HepG2 (cell line): ENCODE results near the gene CLEC3A. TPM values are rescaled to one million over a fixed set of nuclear protein-coding genes. Genes with fewer than 3 reads are reported as not detected.

ENCODE experiments used
- ASH2L ChIP-seq: fragments of 300-600, 200-600 bp; sonication (generic); IDR thresholded peaks from 2 replicates; pipeline ENCODE4 v1.7.0; 2017; ENCODE audit warnings: low read depth, mild to moderate bottlenecking, moderate library complexity, mixed read lengths, low read length; ENCODE audit not compliant: insufficient read length
- KDM1A ChIP-seq: IDR thresholded peaks from 2 replicates; pipeline ENCODE4 v1.6.1; 2016; ENCODE audit warnings: missing compliant biosample characterization
- MED1 ChIP-seq: sonication (generic); formaldehyde crosslinking; IDR thresholded peaks from 2 replicates; pipeline ENCODE4 v1.4.0; 2020; ENCODE audit warnings: missing genetic modification reagents
- RFX3 ChIP-seq: IDR thresholded peaks from 2 replicates; pipeline ENCODE4 v1.6.1; 2016; ENCODE audit warnings: missing biosample characterization, missing genetic modification reagents
- SCMH1 ChIP-seq: sonication (generic); formaldehyde crosslinking; IDR thresholded peaks from 2 replicates; pipeline ENCODE4 v1.9.0; 2021; ENCODE audit warnings: missing genetic modification reagents, mild to moderate bottlenecking, borderline replicate concordance
- SKI ChIP-seq: fragments of 450-650 bp; IDR thresholded peaks from one replicate; pipeline ENCODE4 v1.6.1; 2018; ENCODE audit warnings: mild to moderate bottlenecking; ENCODE audit not compliant: partially characterized antibody
- SMAD1 ChIP-seq: sonication (generic); formaldehyde crosslinking; IDR thresholded peaks from 2 replicates; pipeline ENCODE4 v1.4.0; 2020; ENCODE audit warnings: missing genetic modification reagents, low read depth, mild to moderate bottlenecking, borderline replicate concordance
- SRSF4 ChIP-seq: fragments of 200-400 bp; formaldehyde crosslinking; IDR thresholded peaks from one replicate; pipeline ENCODE4 v1.6.1; 2018; ENCODE audit warnings: mild to moderate bottlenecking, low read depth, low read length, moderate library complexity; ENCODE audit not compliant: poor library complexity, severe bottlenecking
- TAF15 ChIP-seq: fragments of 200-400 bp; formaldehyde crosslinking; IDR thresholded peaks from one replicate; pipeline ENCODE4 v1.6.1; 2018; ENCODE audit warnings: mild to moderate bottlenecking, low read depth, low read length; ENCODE audit not compliant: poor library complexity, severe bottlenecking
- TBL1XR1 ChIP-seq: fragments of 150-350 bp; IDR thresholded peaks from 2 replicates; pipeline ENCODE4 v1.6.1; 2014; ENCODE audit warnings: borderline replicate concordance, low read length; ENCODE audit not compliant: partially characterized antibody
- YY1 ChIP-seq: IDR thresholded peaks from 2 replicates; pipeline ENCODE4 v1.6.1; 2011; ENCODE audit warnings: low read length, low read depth, moderate library complexity, mild to moderate bottlenecking; ENCODE audit not compliant: insufficient read depth, insufficient replicate concordance
- ZFP36L1 ChIP-seq: sonication (generic); formaldehyde crosslinking; IDR thresholded peaks from 2 replicates; pipeline ENCODE4 v1.8.0; 2022; ENCODE audit warnings: mild to moderate bottlenecking, missing genetic modification reagents, moderate library complexity
- ZMYM3 ChIP-seq: sonication (generic); formaldehyde crosslinking; IDR thresholded peaks from 2 replicates; pipeline ENCODE4 v1.5.1; 2020; ENCODE audit warnings: mild to moderate bottlenecking, missing genetic modification reagents
- ZNF333 ChIP-seq: sonication (generic); formaldehyde crosslinking; IDR thresholded peaks from 2 replicates; pipeline ENCODE4 v1.4.0; 2020; ENCODE audit warnings: mild to moderate bottlenecking, missing genetic modification reagents, borderline replicate concordance
- ZNF34 ChIP-seq: sonication (generic); formaldehyde crosslinking; IDR thresholded peaks from 2 replicates; pipeline ENCODE4 v1.4.0; 2020; ENCODE audit warnings: mild to moderate bottlenecking, missing genetic modification reagents, borderline replicate concordance
- ZNF674 ChIP-seq: sonication (generic); formaldehyde crosslinking; IDR thresholded peaks from 2 replicates; pipeline ENCODE4 v1.5.0; 2020; ENCODE audit warnings: low read depth, mild to moderate bottlenecking, missing genetic modification reagents
- ZNF749 ChIP-seq: sonication (generic); formaldehyde crosslinking; IDR thresholded peaks from 2 replicates; pipeline ENCODE4 v1.8.0; 2022; ENCODE audit warnings: mild to moderate bottlenecking, missing genetic modification reagents, moderate library complexity, borderline replicate concordance
- polyA plus RNA-seq, 8 experiments: library from polyadenylated mRNA; depleted of rRNA in 3 of 8; stranded (reverse) in 7 of 8; unstranded in 1 of 8; fragments of >200 nt; fragmentation: Illumina TruSeq in 4 of 8; extraction: Trizol in 4 of 8; gene quantifications; 2 replicates each; pipeline versions ENCODE4 v1.2.1 to v1.2.3, GENCODE V29; 2011 to 2016; ENCODE audit warnings: low read depth in 4 of 8, missing spikeins in 1 of 8, mixed read lengths in 1 of 8; ENCODE audit not compliant: insufficient read depth in 1 of 8
- total RNA-seq, 5 experiments: library from RNA; depleted of rRNA; stranded (reverse); fragments of >200 nt; fragmentation: Illumina TruSeq; extraction: Trizol; gene quantifications; 2 replicates each; pipeline ENCODE4 v1.2.3, GENCODE V29; 2016; ENCODE audit warnings: low read depth in 1 of 5
- TF ChIP-seq, protein P1 (sequence below): sonication (generic); formaldehyde crosslinking; IDR thresholded peaks from 2 replicates; pipeline ENCODE4 v1.4.0; 2020; ENCODE audit warnings: low read depth, mild to moderate bottlenecking, missing genetic modification reagents
- TF ChIP-seq, protein P2 (sequence below): sonication (generic); formaldehyde crosslinking; IDR thresholded peaks from 2 replicates; pipeline ENCODE4 v1.4.0; 2020; ENCODE audit warnings: missing genetic modification reagents
- TF ChIP-seq, protein P3 (sequence below): sonication (generic); formaldehyde crosslinking; IDR thresholded peaks from 2 replicates; pipeline ENCODE4 v1.4.0; 2020; ENCODE audit warnings: mild to moderate bottlenecking, low read depth, missing genetic modification reagents
- TF ChIP-seq, protein P4 (sequence below): sonication (generic); formaldehyde crosslinking; conservative IDR thresholded peaks from 2 replicates; pipeline ENCODE4 v1.8.0; 2022; ENCODE audit warnings: mild to moderate bottlenecking, moderate library complexity, missing genetic modification reagents

The CLEC3A gene
- total and polyA plus RNA-seq, 2 of the 13 experiments (the other 11 are each of a cell fraction or from before 2014, with no cell fraction given) = not detected

DNA sequence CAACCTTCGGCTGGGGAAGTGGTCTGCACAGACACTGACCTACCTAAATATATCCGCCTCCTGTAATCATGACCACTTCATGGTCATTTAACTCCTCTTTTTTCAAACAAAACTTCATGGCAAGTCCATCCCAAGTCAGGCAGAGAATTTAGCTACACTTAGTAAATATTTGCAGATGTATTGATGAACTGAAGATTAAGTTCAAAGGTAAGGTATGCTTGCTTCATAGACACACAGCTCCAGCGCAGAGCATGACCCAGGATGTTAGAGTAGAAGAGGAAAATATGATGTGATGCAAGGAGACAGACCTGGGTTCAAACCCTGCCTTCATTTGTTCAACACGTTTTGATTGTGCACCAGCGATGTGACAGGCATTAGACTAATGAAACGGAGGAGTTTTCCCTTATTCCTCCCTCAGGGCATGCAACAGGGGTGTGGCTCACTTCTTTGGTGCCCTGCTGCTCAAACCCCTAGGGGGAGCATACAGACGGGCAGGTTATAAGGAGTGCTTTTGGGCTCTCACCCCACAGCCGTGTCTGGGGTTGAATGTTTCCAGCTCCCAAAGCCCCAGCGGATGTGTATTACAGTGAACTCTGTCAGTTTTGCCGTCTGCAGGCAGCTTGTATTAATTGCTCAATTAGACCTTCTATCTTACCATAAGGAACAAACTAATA is 23.9 kb upstream of the CLEC3A start (continued):
- TF ChIP-seq ZNF34 (CRISPR knock-in tag) (no peak), MED1 (CRISPR knock-in tag) (no peak), ZNF333 (CRISPR knock-in tag) (no peak), YY1 (no peak), TBL1XR1 (peak; percentile 41), ZFP36L1 (CRISPR knock-in tag) (no peak), RFX3 (CRISPR knock-in tag) (no peak), SCMH1 (CRISPR knock-in tag) (no peak), KDM1A (CRISPR knock-in tag) (0 out of 2 replicates have a peak, but pooled peaks have one; percentile 11), SKI (peak; percentile 30), ZNF749 (CRISPR knock-in tag) (no peak), ZNF674 (no peak), SMAD1 (no peak), TAF15 (no peak), ASH2L (no peak), SRSF4 (no peak), ZMYM3 (CRISPR knock-in tag) (no peak)
- TF ChIP-seq, protein P1, sequence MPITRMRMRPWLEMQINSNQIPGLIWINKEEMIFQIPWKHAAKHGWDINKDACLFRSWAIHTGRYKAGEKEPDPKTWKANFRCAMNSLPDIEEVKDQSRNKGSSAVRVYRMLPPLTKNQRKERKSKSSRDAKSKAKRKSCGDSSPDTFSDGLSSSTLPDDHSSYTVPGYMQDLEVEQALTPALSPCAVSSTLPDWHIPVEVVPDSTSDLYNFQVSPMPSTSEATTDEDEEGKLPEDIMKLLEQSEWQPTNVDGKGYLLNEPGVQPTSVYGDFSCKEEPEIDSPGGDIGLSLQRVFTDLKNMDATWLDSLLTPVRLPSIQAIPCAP (CRISPR knock-in tag) = no peak
- TF ChIP-seq, protein P2, sequence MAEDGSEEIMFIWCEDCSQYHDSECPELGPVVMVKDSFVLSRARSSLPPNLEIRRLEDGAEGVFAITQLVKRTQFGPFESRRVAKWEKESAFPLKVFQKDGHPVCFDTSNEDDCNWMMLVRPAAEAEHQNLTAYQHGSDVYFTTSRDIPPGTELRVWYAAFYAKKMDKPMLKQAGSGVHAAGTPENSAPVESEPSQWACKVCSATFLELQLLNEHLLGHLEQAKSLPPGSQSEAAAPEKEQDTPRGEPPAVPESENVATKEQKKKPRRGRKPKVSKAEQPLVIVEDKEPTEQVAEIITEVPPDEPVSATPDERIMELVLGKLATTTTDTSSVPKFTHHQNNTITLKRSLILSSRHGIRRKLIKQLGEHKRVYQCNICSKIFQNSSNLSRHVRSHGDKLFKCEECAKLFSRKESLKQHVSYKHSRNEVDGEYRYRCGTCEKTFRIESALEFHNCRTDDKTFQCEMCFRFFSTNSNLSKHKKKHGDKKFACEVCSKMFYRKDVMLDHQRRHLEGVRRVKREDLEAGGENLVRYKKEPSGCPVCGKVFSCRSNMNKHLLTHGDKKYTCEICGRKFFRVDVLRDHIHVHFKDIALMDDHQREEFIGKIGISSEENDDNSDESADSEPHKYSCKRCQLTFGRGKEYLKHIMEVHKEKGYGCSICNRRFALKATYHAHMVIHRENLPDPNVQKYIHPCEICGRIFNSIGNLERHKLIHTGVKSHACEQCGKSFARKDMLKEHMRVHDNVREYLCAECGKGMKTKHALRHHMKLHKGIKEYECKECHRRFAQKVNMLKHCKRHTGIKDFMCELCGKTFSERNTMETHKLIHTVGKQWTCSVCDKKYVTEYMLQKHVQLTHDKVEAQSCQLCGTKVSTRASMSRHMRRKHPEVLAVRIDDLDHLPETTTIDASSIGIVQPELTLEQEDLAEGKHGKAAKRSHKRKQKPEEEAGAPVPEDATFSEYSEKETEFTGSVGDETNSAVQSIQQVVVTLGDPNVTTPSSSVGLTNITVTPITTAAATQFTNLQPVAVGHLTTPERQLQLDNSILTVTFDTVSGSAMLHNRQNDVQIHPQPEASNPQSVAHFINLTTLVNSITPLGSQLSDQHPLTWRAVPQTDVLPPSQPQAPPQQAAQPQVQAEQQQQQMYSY (CRISPR knock-in tag) = no peak
- TF ChIP-seq, protein P3, sequence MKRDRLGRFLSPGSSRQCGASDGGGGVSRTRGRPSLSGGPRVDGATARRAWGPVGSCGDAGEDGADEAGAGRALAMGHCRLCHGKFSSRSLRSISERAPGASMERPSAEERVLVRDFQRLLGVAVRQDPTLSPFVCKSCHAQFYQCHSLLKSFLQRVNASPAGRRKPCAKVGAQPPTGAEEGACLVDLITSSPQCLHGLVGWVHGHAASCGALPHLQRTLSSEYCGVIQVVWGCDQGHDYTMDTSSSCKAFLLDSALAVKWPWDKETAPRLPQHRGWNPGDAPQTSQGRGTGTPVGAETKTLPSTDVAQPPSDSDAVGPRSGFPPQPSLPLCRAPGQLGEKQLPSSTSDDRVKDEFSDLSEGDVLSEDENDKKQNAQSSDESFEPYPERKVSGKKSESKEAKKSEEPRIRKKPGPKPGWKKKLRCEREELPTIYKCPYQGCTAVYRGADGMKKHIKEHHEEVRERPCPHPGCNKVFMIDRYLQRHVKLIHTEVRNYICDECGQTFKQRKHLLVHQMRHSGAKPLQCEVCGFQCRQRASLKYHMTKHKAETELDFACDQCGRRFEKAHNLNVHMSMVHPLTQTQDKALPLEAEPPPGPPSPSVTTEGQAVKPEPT (CRISPR knock-in tag) = no peak
- TF ChIP-seq, protein P4, sequence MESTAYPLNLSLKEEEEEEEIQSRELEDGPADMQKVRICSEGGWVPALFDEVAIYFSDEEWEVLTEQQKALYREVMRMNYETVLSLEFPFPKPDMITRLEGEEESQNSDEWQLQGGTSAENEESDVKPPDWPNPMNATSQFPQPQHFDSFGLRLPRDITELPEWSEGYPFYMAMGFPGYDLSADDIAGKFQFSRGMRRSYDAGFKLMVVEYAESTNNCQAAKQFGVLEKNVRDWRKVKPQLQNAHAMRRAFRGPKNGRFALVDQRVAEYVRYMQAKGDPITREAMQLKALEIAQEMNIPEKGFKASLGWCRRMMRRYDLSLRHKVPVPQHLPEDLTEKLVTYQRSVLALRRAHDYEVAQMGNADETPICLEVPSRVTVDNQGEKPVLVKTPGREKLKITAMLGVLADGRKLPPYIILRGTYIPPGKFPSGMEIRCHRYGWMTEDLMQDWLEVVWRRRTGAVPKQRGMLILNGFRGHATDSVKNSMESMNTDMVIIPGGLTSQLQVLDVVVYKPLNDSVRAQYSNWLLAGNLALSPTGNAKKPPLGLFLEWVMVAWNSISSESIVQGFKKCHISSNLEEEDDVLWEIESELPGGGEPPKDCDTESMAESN = 0 out of 2 replicates have a peak, but pooled peaks have one; percentile 50
